NCI-H526 (cell line): ENCODE results near the gene NRSN2.
"Not testable (repeated sequence)": the region's sequence is repeated elsewhere in the genome, so short reads cannot be mapped to it uniquely, and the experiment has no call there.

Source experiments
- DNase-seq, 2 experiments: peaks; one replicate each; lab custom pipeline; 2025; lab: John Stamatoyannopoulos, UW

The NRSN2 gene

GRCh38 chr20:354298-354977 is 7.5 kb downstream of the NRSN2 start:
- DNase-seq = peak; percentile 38 to 91

GRCh38 chr20:356154-356553 is 9.2 kb downstream of the NRSN2 start:
- not testable (repeated sequence) for DNase-seq

GRCh38 chr20:356745-357144 is 9.8 kb downstream of the NRSN2 start:
- no peak for DNase-seq

GRCh38 chr20:358891-359555 is 12.1 kb downstream of the NRSN2 start:
- no peak for DNase-seq

GRCh38 chr20:361561-361960 is 14.7 kb downstream of the NRSN2 start:
- peak; percentile 79 to 88 for DNase-seq

- peak; percentile 83 to 91 for DNase-seq
These were observed 15.7 kb downstream of the NRSN2 start for GRCh38 chr20:362271-363254.

- DNase-seq = no peak
These were observed 16.6 kb downstream of the NRSN2 start for GRCh38 chr20:363319-364078.

- DNase-seq = no peak
These were observed 18.2 kb downstream of the NRSN2 start for GRCh38 chr20:364905-365794.

- no peak for DNase-seq
These were observed 19.3 kb downstream of the NRSN2 start for GRCh38 chr20:366041-366718.

- no peak for DNase-seq
These were observed 20.0 kb downstream of the NRSN2 start for GRCh38 chr20:366719-367485.

GRCh38 chr20:367486-367887 is 20.6 kb downstream of the NRSN2 start:
- DNase-seq = no peak

- no peak for DNase-seq
These were observed 22.0 kb downstream of the NRSN2 start for GRCh38 chr20:368915-369314.

GRCh38 chr20:370151-370600 is 23.3 kb downstream of the NRSN2 start:
- DNase-seq = peak; percentile 43 to 62

- DNase-seq = peak in 1 of 2 experiments; percentile 44
These were observed 24.3 kb downstream of the NRSN2 start for GRCh38 chr20:370977-371754.

GRCh38 chr20:371755-372542 is 25.0 kb downstream of the NRSN2 start:
- DNase-seq = no peak

GRCh38 chr20:372543-373082 is 25.7 kb downstream of the NRSN2 start:
- DNase-seq = not testable (repeated sequence)

GRCh38 chr20:373171-373890 is 26.4 kb downstream of the NRSN2 start:
- DNase-seq = no peak
